NCI-H82 treated with DMSO at 0.1 percent for 48 hours (cell line): ENCODE data around the gene KIF3B.
"Not testable (repeated sequence)": the region's sequence is repeated elsewhere in the genome, so short reads cannot be mapped to it uniquely, and the experiment has no call there.

Source experiments
- DNase-seq: peaks from one replicate; lab custom pipeline; 2025; ENCODE audit not compliant: unreplicated experiment; lab: John Stamatoyannopoulos, UW

KIF3B gene

GRCh38 chr20:32246208-32246607, 31.2 kb upstream of the KIF3B start:
- not testable (repeated sequence) for DNase-seq

DNA sequence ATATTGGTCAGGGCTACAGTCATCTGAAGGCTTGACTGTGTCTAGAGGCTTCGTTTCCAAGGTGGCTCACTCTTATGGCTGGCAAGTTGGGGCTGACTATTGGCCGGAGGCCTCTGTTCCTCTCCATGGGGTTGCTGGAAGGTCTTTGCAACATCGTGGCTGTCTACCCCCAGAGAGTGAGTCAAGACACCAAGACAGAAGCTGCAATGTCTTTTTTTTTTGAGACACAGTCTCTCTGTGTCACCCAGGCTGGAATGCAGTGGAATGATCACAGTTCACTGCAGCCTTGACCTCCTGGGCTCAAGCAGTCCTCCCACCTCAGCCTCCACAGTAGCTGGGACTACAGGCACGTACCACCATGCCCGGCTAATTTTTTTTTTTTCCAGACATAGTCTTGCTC, 29.4 kb upstream of the KIF3B start:
- DNase-seq = no peak

GRCh38 chr20:32249030-32249738, 28.3 kb upstream of the KIF3B start:
- DNase-seq = no peak

GRCh38 chr20:32251470-32251869, 26.0 kb upstream of the KIF3B start:
- no peak for DNase-seq

- no peak for DNase-seq
Observed at GRCh38 chr20:32252189-32252588, 25.3 kb upstream of the KIF3B start.

GRCh38 chr20:32260973-32261372, 16.5 kb upstream of the KIF3B start:
- not testable (repeated sequence) for DNase-seq

DNA sequence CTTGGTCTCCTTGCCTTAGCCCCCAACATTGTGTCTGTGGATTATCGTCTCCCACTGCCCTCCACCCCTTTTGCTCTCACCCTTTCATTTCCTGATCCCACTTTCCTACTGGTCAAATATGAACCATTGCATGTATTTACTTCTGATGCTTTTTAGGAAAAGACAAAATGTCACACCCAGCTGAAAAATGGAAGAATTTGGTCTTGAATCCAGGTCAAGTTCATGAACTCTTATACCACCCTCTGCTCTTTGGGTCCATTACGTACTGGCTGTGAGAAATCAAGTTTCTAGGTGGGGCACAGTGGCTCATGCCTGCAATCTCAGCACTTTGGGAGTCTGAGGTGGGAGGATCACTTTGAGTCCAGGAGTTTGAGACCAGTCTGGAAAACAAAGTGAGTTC, 15.8 kb upstream of the KIF3B start:
- no peak for DNase-seq

GRCh38 chr20:32263398-32263954, 14.0 kb upstream of the KIF3B start:
- DNase-seq = no peak

- DNase-seq = no peak
Observed at GRCh38 chr20:32271620-32272019, 5.8 kb upstream of the KIF3B start.

DNA sequence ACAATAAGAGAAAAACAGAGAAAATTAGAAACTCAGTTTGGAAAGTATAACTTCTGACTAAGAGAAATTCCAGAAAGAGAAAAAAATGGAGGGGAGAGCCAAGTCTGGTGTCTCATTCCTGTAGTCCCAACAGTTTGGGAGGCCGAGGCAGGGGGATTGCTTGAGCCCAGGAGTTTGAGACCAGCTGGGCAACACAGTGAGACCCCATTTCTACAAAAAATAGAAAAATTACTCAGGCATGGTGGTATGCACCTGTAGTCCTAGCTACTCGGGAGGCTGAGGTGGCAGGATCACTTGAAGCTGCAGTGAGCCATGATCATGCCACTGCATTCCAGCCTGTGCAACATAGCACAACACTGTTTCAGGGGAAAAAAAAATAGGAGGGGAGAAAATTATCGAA, 3.1 kb upstream of the KIF3B start:
- DNase-seq = no peak

DNA sequence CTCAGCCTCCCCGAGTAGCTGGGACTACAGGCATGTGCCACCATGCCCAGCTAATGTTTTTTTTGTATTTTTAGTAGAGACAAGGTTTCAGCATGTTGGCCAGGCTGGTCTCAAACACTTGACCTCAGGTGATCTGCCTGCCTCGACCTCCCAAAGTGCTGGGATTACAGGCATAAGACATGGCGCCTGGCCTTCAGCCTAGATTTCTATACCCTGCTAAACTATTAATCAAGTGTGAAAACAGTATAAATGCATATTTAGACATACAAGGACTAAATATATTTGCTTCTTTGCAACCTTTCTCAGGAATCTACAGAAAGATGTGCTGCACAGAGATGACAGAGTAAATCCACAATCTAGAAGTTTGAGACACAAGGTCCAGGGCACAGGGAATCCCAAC, 2.3 kb upstream of the KIF3B start:
- DNase-seq = not testable (repeated sequence)

DNA sequence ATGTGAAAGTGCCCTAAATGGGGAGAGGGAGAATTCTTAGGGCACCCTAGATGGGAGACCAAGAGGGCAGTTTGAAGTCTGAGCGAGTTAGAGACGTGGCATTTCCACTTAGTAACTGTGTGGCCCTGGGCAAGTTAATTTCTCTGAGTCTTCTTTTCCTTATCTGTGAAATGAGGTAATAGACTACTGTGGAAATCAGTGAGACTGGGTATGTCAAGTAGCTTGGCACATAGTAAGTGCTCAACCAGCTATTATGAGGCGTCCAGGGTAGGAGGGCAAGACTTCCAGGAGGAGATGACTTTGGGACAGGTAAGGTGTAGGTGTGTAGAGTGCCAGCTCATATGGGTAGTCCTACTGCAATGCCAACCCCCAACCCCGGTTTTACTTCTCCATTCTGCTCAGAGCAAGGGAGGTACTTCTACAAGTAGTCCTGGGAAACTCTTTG, 770 bp downstream of the KIF3B start:
- DNase-seq = no peak

DNA sequence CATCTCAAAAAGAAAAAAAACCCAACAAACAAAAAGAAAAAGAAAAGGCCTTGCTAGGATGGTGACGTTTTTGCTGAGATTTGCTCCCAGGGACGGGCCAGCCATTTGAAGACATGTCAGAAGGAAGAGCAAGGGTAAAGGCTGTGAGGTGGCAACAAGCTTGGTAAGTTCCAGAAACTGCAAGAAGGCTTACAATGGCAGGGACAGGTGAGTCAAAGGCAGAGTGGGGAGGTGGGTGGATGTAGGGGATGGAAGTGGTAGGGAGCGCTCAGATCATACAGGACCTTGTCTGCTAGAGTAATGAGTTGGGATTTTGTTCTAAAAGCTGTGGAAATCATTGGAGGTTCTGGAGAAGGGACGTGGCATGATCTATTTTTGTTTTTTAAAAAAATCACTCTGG, 4.3 kb downstream of the KIF3B start:
- no peak for DNase-seq

GRCh38 chr20:32282461-32282860, 5.0 kb downstream of the KIF3B start:
- DNase-seq = no peak

DNA sequence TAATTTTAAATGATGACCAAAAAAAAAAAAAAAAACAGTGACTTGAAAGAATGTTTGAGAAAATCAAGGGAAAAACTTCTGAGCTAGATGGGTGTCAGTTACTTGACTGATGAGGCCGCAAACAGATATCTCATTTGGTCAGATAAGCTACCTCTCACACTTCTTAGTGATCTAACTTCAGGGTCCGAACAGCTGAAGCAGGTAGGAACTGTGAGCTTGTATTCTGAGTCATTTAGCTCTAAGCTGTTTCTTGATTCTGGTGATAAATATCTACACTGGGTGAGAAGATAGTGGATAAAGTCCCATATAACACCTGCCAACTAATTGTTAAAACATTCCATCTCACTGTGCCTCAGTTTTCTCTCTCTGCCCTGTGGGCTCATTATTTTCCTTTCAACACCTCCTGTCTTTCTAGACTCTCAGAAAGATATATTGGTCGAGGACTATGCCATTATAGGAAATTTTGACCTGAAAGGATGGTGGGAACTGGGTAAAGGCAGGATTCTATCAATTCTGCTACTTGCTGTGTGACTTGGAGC, 7.7 kb downstream of the KIF3B start:
- no peak for DNase-seq

DNA sequence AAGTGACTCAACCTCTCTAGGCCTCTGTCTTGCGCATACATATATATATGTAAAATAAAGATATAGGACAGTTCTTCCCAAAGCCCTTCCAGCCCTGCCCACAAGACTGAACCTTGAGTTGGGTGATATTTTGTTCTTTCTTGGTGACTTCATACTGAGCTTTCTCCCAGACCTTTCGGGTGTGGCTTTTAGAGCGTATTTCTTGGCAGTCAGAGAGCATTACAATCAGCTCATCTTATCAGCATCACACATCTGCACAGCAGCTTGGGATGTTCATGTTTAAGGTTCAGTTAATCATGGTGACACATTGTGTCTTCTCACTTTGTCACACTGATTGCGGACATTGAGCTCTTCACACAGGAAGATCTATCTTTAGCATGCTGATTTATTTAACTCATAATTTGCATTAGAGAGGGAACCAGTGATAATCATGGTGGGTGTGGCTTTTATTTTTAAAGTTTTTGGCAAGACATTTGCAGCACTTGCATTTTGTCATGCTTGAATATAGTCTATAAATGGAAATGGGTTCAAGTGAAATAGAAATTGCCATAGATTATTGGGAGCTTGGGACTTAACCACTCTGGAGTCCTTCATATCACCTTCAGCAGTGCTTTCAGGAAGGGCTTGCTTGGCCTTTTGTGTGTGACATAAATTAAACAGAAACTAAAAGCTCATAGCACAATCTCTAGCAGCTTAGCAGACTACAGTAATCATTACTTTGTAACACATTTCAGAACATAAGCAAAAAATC, 8.3 kb downstream of the KIF3B start:
- no peak for DNase-seq

DNA sequence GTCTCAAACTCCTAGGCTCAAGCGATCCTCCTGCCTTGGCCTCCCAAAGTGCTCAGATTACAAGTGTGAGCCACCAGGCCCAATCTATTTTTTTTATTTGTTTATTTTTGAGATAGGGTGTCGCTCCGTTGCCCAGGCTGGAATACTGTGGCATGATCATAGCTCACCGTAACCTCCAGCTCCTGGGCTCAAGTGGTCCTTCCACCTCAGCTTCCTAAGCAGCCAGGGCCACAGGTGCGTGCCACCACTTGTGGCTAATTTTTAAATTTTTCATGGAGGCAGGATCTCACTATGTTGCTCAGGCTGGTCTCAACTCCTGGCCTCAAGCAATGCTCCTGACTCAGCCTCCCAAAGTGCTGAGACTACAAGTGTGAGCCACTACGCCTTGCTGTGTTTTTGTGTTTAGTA, 9.8 kb downstream of the KIF3B start:
- DNase-seq = no peak

GRCh38 chr20:32288225-32288849, 10.9 kb downstream of the KIF3B start:
- no peak for DNase-seq

DNA sequence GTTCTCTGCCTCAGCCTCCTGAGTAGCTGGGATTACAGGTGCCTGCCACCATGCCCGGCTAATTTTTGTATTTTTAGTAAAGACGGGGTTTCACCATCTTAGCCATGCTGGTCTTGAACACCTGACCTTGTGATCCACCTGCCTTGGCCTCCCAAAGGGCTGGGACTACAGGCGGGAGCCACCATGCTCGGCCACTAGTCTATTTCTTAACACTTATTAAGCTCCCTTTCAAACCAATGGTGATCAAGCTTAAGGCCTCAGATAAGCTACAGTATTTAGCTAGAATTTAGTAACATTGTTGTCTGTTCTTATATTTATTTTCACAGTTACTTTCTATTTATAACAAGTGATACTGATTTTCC, 11.8 kb downstream of the KIF3B start:
- not testable (repeated sequence) for DNase-seq

GRCh38 chr20:32289661-32290431, 12.4 kb downstream of the KIF3B start:
- no peak for DNase-seq

- no peak for DNase-seq
Observed at GRCh38 chr20:32291166-32291565, 13.7 kb downstream of the KIF3B start.
